GM18502 (cell line): ENCODE data around the gene AMFR.

Experiments
- ATAC-seq: cut with Tn5 transposase; IDR thresholded peaks from one replicate; pipeline ENCODE4 v1.9.1; 2021; ENCODE audit warnings: mild to moderate bottlenecking; ENCODE audit not compliant: unreplicated experiment, poor library complexity

AMFR gene

DNA sequence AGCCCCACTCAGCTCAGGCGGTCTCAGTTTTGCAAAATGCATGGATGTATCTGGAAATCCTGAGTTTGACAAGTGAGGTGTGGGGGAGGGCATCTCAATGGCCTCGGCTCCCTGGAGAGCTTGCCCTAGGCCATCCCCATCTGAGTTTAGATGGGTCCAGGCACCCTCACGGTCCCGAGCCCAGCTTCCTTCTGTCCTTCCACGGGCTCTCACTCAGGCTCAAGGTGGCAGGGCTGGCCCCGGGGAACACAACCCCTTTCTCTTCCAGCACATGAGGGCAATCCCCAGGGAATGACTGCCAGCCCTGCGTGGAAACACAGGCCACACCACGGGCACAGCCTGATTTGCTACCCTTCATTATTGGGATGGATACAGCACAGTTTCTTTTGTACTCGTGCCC lies 58.4 kb downstream of the AMFR start:
- no peak for ATAC-seq

- ATAC-seq: no peak
Observed at GRCh38 chr16:56365552-56365951, 59.8 kb downstream of the AMFR start.

- no peak for ATAC-seq
Observed at GRCh38 chr16:56364865-56365264, 60.5 kb downstream of the AMFR start.

DNA sequence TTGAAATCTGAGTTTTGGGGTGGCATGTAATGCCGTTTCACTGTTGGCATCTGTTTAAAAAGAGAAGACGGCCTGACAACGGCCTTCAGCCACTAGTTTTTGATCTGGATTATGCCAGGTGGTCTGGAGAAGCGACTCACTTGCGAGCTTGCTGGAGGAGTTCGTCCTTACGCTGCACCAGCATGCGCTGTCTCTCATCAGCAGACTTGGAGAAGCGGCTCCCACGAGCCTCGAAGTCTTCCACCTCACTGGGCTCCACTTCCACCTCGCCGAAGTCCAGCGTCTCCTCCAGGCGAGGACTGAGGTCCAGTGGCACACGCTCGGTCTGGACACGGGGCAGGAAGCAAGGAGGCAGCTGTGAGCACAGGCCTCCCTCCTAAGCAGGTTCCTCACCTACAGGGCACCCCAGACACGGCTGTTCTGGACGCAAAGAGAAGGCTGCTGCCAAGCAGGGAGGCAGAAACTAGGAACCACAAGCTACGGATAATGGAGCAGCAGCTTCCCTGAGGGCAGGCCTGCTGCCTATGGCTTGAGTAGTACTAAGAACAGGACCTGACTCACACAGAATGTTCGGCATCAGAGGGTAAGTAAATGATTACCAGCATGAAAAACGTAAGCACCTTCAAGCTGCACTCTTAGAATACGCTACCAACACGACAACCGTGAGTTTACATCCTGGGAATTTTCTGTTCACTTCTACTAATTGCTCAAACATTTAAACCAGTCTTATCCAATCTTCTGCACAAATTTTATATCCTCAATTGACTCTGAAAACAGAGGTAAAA lies 61.4 kb downstream of the AMFR start:
- ATAC-seq: no peak

DNA sequence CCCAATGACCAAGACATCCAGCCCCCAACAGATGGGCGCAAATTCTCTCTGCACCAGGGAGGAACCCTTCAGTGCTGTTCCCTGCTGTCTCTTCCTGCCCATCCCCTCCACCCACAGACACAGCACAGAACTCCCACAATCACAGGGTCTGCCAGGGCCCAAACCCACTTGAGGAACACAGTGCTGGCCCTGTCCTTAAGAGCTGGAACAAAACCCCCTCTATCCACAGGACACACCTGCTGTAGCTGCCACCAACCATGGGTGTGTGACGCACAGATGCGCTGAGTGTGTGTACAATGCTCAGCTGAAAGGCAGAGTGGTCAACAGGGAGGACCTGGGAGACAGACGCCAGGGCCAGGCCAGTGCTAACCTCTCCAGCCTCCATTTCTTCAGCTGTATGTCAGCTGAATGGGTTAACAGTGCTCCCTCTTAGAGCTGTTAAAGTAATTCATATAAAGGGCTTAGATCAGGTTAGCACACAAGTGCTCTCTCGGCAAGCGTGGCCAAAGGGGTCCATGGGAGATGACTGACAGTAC lies 62.1 kb downstream of the AMFR start:
- no peak for ATAC-seq

DNA sequence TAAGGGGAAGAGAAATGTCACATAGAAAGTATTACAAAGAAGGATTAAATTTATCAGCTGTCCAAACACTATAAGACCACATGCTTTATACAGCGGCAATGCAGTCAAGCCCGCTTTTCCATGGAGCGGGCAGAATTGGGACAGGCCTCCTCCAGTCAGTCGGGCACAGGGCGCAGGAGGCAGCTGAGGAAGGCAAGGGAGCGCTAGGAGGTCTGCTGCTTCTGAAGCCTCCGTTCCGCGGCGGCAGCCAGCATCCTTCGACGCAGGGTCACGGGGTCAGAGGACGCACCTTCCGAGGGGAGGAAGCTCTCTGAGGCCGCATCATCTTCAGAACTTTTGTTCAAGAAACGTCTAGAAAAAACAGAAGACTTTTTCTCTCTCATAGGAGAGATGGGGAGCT lies 62.6 kb downstream of the AMFR start:
- ATAC-seq: no peak

- no peak for ATAC-seq
Observed at GRCh38 chr16:56362057-56362655, 63.2 kb downstream of the AMFR start.

DNA sequence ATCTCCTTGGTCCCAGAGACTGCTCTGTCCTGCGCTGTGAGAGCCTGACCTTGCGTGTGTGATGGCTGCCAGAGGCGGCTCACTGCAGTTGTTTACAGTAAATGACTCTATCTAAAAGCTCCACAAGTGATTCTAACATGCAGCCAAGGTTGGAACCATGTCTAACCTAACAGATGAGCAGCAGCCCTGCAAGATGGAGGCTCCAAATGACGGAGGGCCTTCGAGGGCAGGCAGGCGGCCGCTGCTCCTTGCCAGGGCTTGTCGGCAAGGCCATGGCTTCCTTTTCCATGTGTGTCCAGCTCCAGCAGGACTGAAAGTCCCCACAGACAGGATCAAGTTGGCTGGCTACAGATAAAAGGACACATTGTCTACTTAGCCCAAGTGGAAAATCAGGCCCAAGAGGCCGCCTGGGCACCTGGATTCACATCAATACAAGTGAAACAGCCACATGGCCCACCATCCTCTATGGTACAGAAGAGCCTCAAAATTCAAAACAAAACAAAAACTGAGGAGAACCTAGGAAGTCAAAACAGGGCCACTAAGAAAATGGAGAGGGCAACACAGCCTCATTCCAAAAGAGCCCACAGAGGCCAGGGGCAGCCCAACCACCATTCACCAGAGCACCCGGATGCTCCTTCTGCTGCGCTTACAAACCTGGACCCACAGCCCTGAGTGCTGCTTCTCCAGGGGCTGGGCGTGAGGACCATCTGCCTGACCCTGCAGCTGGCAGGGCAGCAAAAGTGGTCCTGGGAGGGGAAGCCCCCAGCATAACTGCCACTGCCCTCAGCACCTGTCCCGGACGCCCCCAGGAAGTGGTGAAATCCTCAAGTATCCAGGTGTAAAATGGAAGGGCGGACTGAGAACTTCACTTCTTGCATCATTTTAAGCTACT lies 65.0 kb downstream of the AMFR start:
- no peak for ATAC-seq

DNA sequence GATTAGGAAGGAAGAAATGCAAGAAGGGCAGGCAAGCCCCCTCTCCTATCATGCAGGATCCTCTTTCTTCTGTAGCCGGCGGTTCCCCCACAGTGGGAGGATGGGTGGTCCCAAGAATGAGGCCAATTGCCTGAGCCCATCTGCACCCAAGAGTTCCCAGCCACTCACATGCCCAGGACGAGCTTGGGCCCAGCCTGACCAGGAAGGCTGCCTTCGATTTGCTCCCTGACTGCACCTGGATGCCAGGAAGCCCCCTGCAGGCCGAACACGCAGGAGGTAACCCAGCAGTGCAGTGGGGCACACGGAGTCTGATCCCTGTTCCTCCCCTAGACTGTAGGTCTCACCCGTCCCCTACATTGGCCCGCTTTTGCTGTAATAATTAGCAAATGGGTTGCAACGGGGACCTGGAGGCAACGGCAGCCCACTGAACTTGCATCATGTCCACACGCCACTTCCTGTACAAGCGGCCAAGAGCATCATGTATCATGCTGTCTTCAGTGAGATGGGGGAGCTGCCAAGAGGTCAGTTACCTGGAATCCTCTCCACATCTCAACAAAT lies 67.5 kb downstream of the AMFR start:
- ATAC-seq: no peak

DNA sequence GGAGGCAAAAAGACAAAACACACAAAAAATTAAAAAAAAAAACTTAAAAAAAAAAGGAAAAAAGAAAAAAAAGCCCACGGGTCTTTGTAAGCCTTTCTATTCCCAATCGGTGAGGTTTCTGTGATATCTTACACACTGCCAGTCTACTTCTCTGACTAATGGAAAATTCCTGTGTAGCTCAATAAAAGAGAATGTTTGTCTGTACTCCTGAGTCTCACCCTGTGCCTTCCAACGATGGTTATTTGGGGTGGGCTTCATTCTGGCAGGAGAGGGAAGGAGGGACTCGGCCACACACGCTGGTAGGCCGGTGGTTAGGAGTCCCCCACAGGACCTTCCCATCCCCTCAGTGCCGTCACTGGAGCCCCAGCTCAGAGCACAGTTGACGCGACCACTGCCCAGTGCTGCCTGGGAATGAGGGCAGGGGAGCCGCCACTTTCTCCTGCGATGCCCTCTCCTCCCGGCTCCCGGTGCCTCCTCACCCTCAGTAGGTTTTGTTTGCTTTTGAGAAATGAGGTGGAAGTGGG lies 68.0 kb downstream of the AMFR start:
- ATAC-seq: peak; percentile 9

GRCh38 chr16:56356276-56357240 lies 68.8 kb downstream of the AMFR start:
- ATAC-seq: peak; percentile 93

GRCh38 chr16:56355786-56356275 lies 69.5 kb downstream of the AMFR start:
- no peak for ATAC-seq

DNA sequence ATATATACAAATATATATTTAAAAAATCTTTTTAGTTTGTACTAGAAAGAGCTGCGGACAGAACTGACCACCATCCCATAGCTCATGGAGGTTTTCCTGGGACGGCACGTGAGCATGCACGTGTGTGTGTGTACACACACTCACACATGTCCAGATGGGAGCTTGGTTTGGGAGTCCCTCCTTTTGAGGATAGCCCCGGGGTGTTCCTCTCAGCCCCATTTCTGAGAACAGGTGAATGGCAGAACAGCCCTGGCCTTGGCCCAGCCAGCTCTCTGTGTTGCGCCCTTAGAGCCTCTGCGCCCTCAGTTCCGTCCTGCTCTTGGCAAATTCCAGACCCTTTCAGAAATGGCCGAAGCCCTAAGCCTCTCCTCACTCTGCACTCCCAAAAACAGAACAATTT lies 70.1 kb downstream of the AMFR start:
- ATAC-seq: no peak

- no peak for ATAC-seq
Observed at GRCh38 chr16:56354746-56355145, 70.6 kb downstream of the AMFR start.

DNA sequence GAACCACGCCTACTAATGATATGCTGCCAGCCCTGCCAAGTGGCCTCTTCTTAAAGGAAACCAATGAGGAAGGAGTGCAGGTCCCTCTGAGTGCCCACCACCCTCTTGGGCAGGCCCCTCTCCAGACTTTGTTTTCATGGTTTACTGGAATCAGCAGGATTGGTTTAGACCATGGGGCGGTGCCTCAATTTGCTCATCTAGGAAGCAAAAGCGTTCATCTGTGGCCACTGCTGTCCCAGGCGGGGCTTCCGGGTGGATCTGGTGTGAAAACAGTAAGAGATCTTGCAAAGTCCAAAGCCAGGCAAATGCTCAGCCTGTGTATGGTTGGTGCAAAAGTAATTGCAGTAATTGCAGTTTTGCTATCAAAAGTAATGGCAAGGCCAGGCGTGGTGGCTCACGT lies 71.3 kb downstream of the AMFR start:
- ATAC-seq: no peak

- no peak for ATAC-seq
Observed at GRCh38 chr16:56353054-56353921, 72.1 kb downstream of the AMFR start.

- no peak for ATAC-seq
Observed at GRCh38 chr16:56352351-56353053, 72.8 kb downstream of the AMFR start.

- ATAC-seq: no peak
Observed at GRCh38 chr16:56351481-56351880, 73.9 kb downstream of the AMFR start.
